DND-41 (cell line): ENCODE results near the gene MMEL1.

Experiments
- ATAC-seq: fragments of 200-7000 bp; cut with Tn5 transposase; 3 replicates; pipeline ENCODE4 v1.9.1; 2021; ENCODE audit warnings: low read depth; ENCODE audit not compliant: insufficient read depth
- DNase-seq: peaks from one replicate; pipeline ENCODE4 v3.0.0-alpha.2; 2020
- H2AFZ ChIP-seq: 2 replicates; pipeline ENCODE4 v1.6.0; 2012; ENCODE audit warnings: low read depth, low read length
- H3K27ac ChIP-seq: 2 replicates; pipeline ENCODE4 v1.5.1; 2012; ENCODE audit warnings: low read length, inconsistent platforms
- H3K27me3 ChIP-seq: fragments of 200-600 bp; sonication (generic); 2 replicates; pipeline ENCODE4 v1.6.0; 2012; ENCODE audit warnings: low read length, mild to moderate bottlenecking, inconsistent platforms; ENCODE audit not compliant: insufficient read depth, poor library complexity
- H3K36me3 ChIP-seq: 2 replicates; pipeline ENCODE4 v1.5.1; 2012; ENCODE audit warnings: low read length, inconsistent platforms; ENCODE audit not compliant: insufficient read depth
- H3K4me1 ChIP-seq: 2 replicates; pipeline ENCODE4 v1.5.1; 2012; ENCODE audit warnings: mild to moderate bottlenecking, low read length; ENCODE audit not compliant: insufficient read depth
- H3K4me2 ChIP-seq: 2 replicates; pipeline ENCODE4 v1.6.0; 2012; ENCODE audit warnings: mild to moderate bottlenecking, moderate library complexity, low read length, inconsistent platforms; ENCODE audit not compliant: insufficient read depth
- H3K4me3 ChIP-seq, 2 experiments: fragments of 200-600 bp in 1 of 2; shearing (Covaris generic) in 1 of 2; 2 replicates each; pipeline ENCODE4 v1.5.1; 2012 to 2016; ENCODE audit warnings: inconsistent platforms in 2 of 2, low read length in 2 of 2, mild to moderate bottlenecking in 2 of 2, low read depth in 1 of 2, moderate library complexity in 1 of 2
- H3K79me2 ChIP-seq: 2 replicates; pipeline ENCODE4 v1.6.0; 2012; ENCODE audit warnings: low read length, inconsistent platforms; ENCODE audit not compliant: insufficient read depth
- H3K9ac ChIP-seq: 2 replicates; pipeline ENCODE4 v1.6.0; 2012; ENCODE audit warnings: low read depth, mild to moderate bottlenecking, inconsistent platforms, low read length, moderate library complexity
- H3K9me3 ChIP-seq: 2 replicates; pipeline ENCODE4 v1.5.1; 2012; ENCODE audit warnings: low read length, moderate library complexity, mild to moderate bottlenecking, inconsistent platforms; ENCODE audit not compliant: insufficient read depth, severe bottlenecking
- H4K20me1 ChIP-seq: 2 replicates; pipeline ENCODE4 v1.6.0; 2012; ENCODE audit warnings: low read length; ENCODE audit not compliant: insufficient read depth
- CTCF ChIP-seq: IDR thresholded peaks from 2 replicates; pipeline ENCODE4 v1.5.1; 2012; ENCODE audit warnings: borderline replicate concordance, low read length, moderate library complexity, mild to moderate bottlenecking; ENCODE audit not compliant: poor library complexity, severe bottlenecking; ENCODE audit errors: extremely low read depth
- EZH2 ChIP-seq: IDR thresholded peaks from 3 replicates; pipeline ENCODE4 v1.6.1; 2012; ENCODE audit warnings: borderline replicate concordance, low read depth, mild to moderate bottlenecking, moderate library complexity, low read length, inconsistent platforms; ENCODE audit not compliant: severe bottlenecking

MMEL1 gene

GRCh38 chr1:2638466-2639115 lies 5.8 kb upstream of the MMEL1 start:
- no peak for ATAC-seq
- Histone ChIP-seq H4K20me1 (peaks cover 5% of the 10 kb centered on the region; the same call in 1 of the 2 replicates), H3K4me1 (peaks cover 19% of the 10 kb centered on the region), H3K27me3 (no peaks in the 10 kb centered on the region), H2AFZ (no peak overlapping the region), H3K9ac (no peak overlapping the region), H3K27ac (no peak overlapping the region), H3K9me3 (peaks cover 19% of the 10 kb centered on the region), H3K79me2 (peaks cover 7% of the 10 kb centered on the region; the same call in 1 of the 2 replicates), H3K36me3 (no peaks in the 10 kb centered on the region), H3K4me3 (no peak overlapping the region), H3K4me2 (no peak overlapping the region)
- TF ChIP-seq CTCF (no peak), EZH2 (no peak)
- DNase-seq: no peak

- Histone ChIP-seq H3K9ac (no peak overlapping the region), H3K27ac (no peak overlapping the region), H3K36me3 (no peaks in the 10 kb centered on the region), H2AFZ (no peak overlapping the region), H3K4me1 (peaks cover 12% of the 10 kb centered on the region), H3K9me3 (peaks cover 19% of the 10 kb centered on the region), H3K4me3 (no peak overlapping the region), H3K79me2 (peaks cover 7% of the 10 kb centered on the region; the same call in 1 of the 2 replicates), H3K4me2 (no peak overlapping the region), H3K27me3 (no peaks in the 10 kb centered on the region), H4K20me1 (peaks cover 5% of the 10 kb centered on the region; the same call in 1 of the 2 replicates)
- DNase-seq (no peak), ATAC-seq (no peak)
- TF ChIP-seq EZH2 (no peak), CTCF (no peak)
These were observed 4.8 kb upstream of the MMEL1 start for GRCh38 chr1:2637442-2638145.

- Histone ChIP-seq H3K4me1 (peaks cover 3% of the 10 kb centered on the region), H3K79me2 (no peaks in the 10 kb centered on the region), H3K27ac (no peak overlapping the region), H3K36me3 (no peaks in the 10 kb centered on the region), H2AFZ (no peak overlapping the region), H3K4me3 (no peak overlapping the region), H3K9ac (no peak overlapping the region), H3K4me2 (no peak overlapping the region), H3K27me3 (no peaks in the 10 kb centered on the region), H3K9me3 (peaks cover 19% of the 10 kb centered on the region), H4K20me1 (peaks cover under 1% of the 10 kb centered on the region; the same call in 1 of the 2 replicates)
- TF ChIP-seq CTCF (no peak), EZH2 (no peak)
- DNase-seq (no peak), ATAC-seq (no peak)
These were observed 3.9 kb upstream of the MMEL1 start for GRCh38 chr1:2636733-2637132.
